Ecto neural progenitor cell (in vitro differentiated cells): ENCODE data around the gene ATP1A1.
A peak's percentile ranks its signal among the peaks of the same experiment; 100 is the strongest.

Experiments used
- DNase-seq: peaks from one replicate; pipeline ENCODE4 v3.0.0-alpha.2; 2018; ENCODE audit warnings: low spot score

ATP1A1 gene

GRCh38 chr1:116372191-116372590 lies 853 bp upstream of the ATP1A1 start:
- DNase-seq = no peak

- DNase-seq = peak; percentile 82
These were observed 648 bp downstream of the ATP1A1 start for GRCh38 chr1:116373431-116374352.

- DNase-seq = no peak
These were observed 1.5 kb downstream of the ATP1A1 start for GRCh38 chr1:116374353-116375147.

- no peak for DNase-seq
These were observed 2.3 kb downstream of the ATP1A1 start for GRCh38 chr1:116375148-116375886.

GRCh38 chr1:116375887-116376728 lies 3.1 kb downstream of the ATP1A1 start:
- peak; percentile 51 for DNase-seq

- no peak for DNase-seq
These were observed 3.7 kb downstream of the ATP1A1 start for GRCh38 chr1:116376729-116377086.

- DNase-seq = no peak
These were observed 4.8 kb downstream of the ATP1A1 start for GRCh38 chr1:116377541-116378529.

GRCh38 chr1:116379057-116379630 lies 6.1 kb downstream of the ATP1A1 start:
- DNase-seq = no peak

GRCh38 chr1:116379674-116380498 lies 6.8 kb downstream of the ATP1A1 start:
- DNase-seq = no peak

- no peak for DNase-seq
These were observed 7.6 kb downstream of the ATP1A1 start for GRCh38 chr1:116380499-116381242.

- no peak for DNase-seq
These were observed 9.3 kb downstream of the ATP1A1 start for GRCh38 chr1:116382321-116382720.

GRCh38 chr1:116382857-116383483 lies 9.9 kb downstream of the ATP1A1 start:
- DNase-seq = no peak

- DNase-seq = no peak
These were observed 13.0 kb downstream of the ATP1A1 start for GRCh38 chr1:116386042-116386441.

GRCh38 chr1:116387551-116387950 lies 14.5 kb downstream of the ATP1A1 start:
- DNase-seq = no peak

GRCh38 chr1:116388122-116388521 lies 15.1 kb downstream of the ATP1A1 start:
- no peak for DNase-seq

- no peak for DNase-seq
These were observed 16.0 kb downstream of the ATP1A1 start for GRCh38 chr1:116389013-116389412.

- DNase-seq = no peak
These were observed 16.6 kb downstream of the ATP1A1 start for GRCh38 chr1:116389686-116390085.

- DNase-seq = no peak
These were observed 17.2 kb downstream of the ATP1A1 start for GRCh38 chr1:116390195-116390594.
